HUES48 (cell line): ENCODE results near the gene TRIM24.
A peak's percentile ranks its signal among the peaks of the same experiment; 100 is the strongest.
"Not testable (repeated sequence)": the region's sequence is repeated elsewhere in the genome, so short reads cannot be mapped to it uniquely, and the experiment has no call there.

Source experiments
- H3K27ac ChIP-seq: one replicate; pipeline ENCODE4 v1.7.0; 2013; ENCODE audit warnings: low read depth, low read length, inconsistent platforms
- H3K27me3 ChIP-seq: 2 replicates; pipeline ENCODE4 v1.6.1; 2013; ENCODE audit warnings: mild to moderate bottlenecking, low read length; ENCODE audit not compliant: control insufficient read depth, insufficient read depth
- H3K36me3 ChIP-seq: 2 replicates; pipeline ENCODE4 v1.6.1; 2013; ENCODE audit warnings: low read length; ENCODE audit not compliant: control insufficient read depth, insufficient read depth
- H3K4me1 ChIP-seq: 2 replicates; pipeline ENCODE4 v1.6.1; 2013; ENCODE audit warnings: mild to moderate bottlenecking, low read length; ENCODE audit not compliant: control insufficient read depth, insufficient read depth
- H3K4me3 ChIP-seq: 2 replicates; pipeline ENCODE4 v1.5.1; 2013; ENCODE audit warnings: mild to moderate bottlenecking, low read depth, low read length
- H3K9ac ChIP-seq: 2 replicates; pipeline ENCODE4 v1.6.1; 2013; ENCODE audit warnings: mild to moderate bottlenecking, low read depth, low read length, moderate library complexity
- H3K9me3 ChIP-seq: 2 replicates; pipeline ENCODE4 v1.6.1; 2013; ENCODE audit warnings: low read length; ENCODE audit not compliant: control insufficient read depth, insufficient read depth

TRIM24 gene

GRCh38 chr7:138463291-138463618, 3.2 kb downstream of the TRIM24 start:
- H3K4me3 ChIP-seq = peak overlapping the region; percentile 60
- peaks cover 50% of the 10 kb centered on the region for H3K36me3 ChIP-seq
- not testable (repeated sequence) for H3K27me3 ChIP-seq, H3K9me3 ChIP-seq, H3K9ac ChIP-seq, H3K27ac ChIP-seq
- H3K4me1 ChIP-seq = peaks cover 26% of the 10 kb centered on the region

GRCh38 chr7:138465046-138465445, 5.0 kb downstream of the TRIM24 start:
- Histone ChIP-seq H3K4me3 (peak overlapping the region; percentile 58), H3K9ac (no peak overlapping the region), H3K36me3 (peaks cover 65% of the 10 kb centered on the region), H3K4me1 (peaks cover 31% of the 10 kb centered on the region), H3K27me3 (no peaks in the 10 kb centered on the region), H3K9me3 (no peaks in the 10 kb centered on the region), H3K27ac (no peak overlapping the region)

GRCh38 chr7:138466069-138466756, 6.2 kb downstream of the TRIM24 start:
- H3K4me3 ChIP-seq, H3K9ac ChIP-seq, H3K27ac ChIP-seq, H3K27me3 ChIP-seq, H3K9me3 ChIP-seq: not testable (repeated sequence)
- H3K4me1 ChIP-seq = peaks cover 41% of the 10 kb centered on the region
- H3K36me3 ChIP-seq = peaks cover 74% of the 10 kb centered on the region

GRCh38 chr7:138468244-138469123, 8.4 kb downstream of the TRIM24 start:
- Histone ChIP-seq H3K4me3 (0 out of 2 replicates have a peak overlapping the region, but pooled peaks have one; percentile 1), H3K9ac (no peak overlapping the region), H3K27ac (no peak overlapping the region), H3K9me3 (no peaks in the 10 kb centered on the region), H3K36me3 (peaks cover 63% of the 10 kb centered on the region), H3K27me3 (no peaks in the 10 kb centered on the region), H3K4me1 (peaks cover 51% of the 10 kb centered on the region)

GRCh38 chr7:138470391-138471157, 10.5 kb downstream of the TRIM24 start:
- Histone ChIP-seq H3K9ac (no peak overlapping the region), H3K9me3 (no peaks in the 10 kb centered on the region), H3K27me3 (no peaks in the 10 kb centered on the region), H3K27ac (no peak overlapping the region), H3K4me1 (peaks cover 53% of the 10 kb centered on the region), H3K4me3 (no peak overlapping the region), H3K36me3 (peaks cover 51% of the 10 kb centered on the region)

GRCh38 chr7:138472292-138473079, 12.4 kb downstream of the TRIM24 start:
- Histone ChIP-seq H3K27me3 (no peaks in the 10 kb centered on the region), H3K9me3 (no peaks in the 10 kb centered on the region), H3K9ac (no peak overlapping the region), H3K4me3 (no peak overlapping the region), H3K4me1 (peaks cover 56% of the 10 kb centered on the region), H3K36me3 (peaks cover 40% of the 10 kb centered on the region), H3K27ac (peak overlapping the region; percentile 48)

GRCh38 chr7:138475377-138475776, 15.3 kb downstream of the TRIM24 start:
- Histone ChIP-seq H3K4me3 (no peak overlapping the region), H3K9me3 (no peaks in the 10 kb centered on the region), H3K27ac (no peak overlapping the region), H3K9ac (no peak overlapping the region), H3K27me3 (no peaks in the 10 kb centered on the region), H3K36me3 (peaks cover 16% of the 10 kb centered on the region; the same call in 1 of the 2 replicates), H3K4me1 (peaks cover 53% of the 10 kb centered on the region)

GRCh38 chr7:138477081-138477578, 17.1 kb downstream of the TRIM24 start:
- peak overlapping the region; percentile 14 for H3K27ac ChIP-seq
- H3K4me1 ChIP-seq = peaks cover 43% of the 10 kb centered on the region
- H3K4me3 ChIP-seq = no peak overlapping the region
- H3K9me3 ChIP-seq = no peaks in the 10 kb centered on the region
- no peak overlapping the region for H3K9ac ChIP-seq
- no peaks in the 10 kb centered on the region for H3K27me3 ChIP-seq
- H3K36me3 ChIP-seq = peaks cover 16% of the 10 kb centered on the region; the same call in 1 of the 2 replicates

GRCh38 chr7:138477581-138477980, 17.5 kb downstream of the TRIM24 start:
- Histone ChIP-seq H3K9me3 (no peaks in the 10 kb centered on the region), H3K36me3 (peaks cover 20% of the 10 kb centered on the region; the same call in 1 of the 2 replicates), H3K4me3 (no peak overlapping the region), H3K9ac (no peak overlapping the region), H3K27ac (peak overlapping the region; percentile 14), H3K4me1 (peaks cover 38% of the 10 kb centered on the region), H3K27me3 (no peaks in the 10 kb centered on the region)

- Histone ChIP-seq H3K27me3 (no peaks in the 10 kb centered on the region), H3K27ac (no peak overlapping the region), H3K9ac (no peak overlapping the region), H3K36me3 (peaks cover 24% of the 10 kb centered on the region; the same call in 1 of the 2 replicates), H3K9me3 (no peaks in the 10 kb centered on the region), H3K4me1 (peaks cover 38% of the 10 kb centered on the region), H3K4me3 (no peak overlapping the region)
Observed at GRCh38 chr7:138478499-138478908, 18.4 kb downstream of the TRIM24 start.
